GM19035 (cell line): ENCODE data around the gene PM20D2.

Experiments used
- ATAC-seq: cut with Tn5 transposase; IDR thresholded peaks from one replicate; pipeline ENCODE4 v1.9.1; 2021; ENCODE audit not compliant: unreplicated experiment

Gene PM20D2

DNA sequence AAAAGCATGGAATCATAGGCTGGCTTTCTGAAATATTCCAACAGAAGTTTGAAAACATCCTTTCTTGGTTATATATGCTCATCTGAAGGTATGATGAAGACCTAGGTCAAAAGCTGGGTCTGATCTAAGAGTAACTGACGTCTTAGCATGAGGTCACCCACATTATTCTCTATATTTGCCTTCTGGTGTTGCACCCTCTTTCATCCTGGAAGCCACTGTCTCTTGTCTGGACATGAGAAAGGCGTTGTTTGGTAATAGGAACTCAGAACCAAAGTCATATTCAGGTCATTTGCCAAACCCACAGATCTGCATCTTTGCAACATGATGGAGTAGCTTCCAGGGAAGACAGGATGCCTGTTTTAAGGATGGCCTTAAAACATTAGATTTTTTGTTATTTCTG lies 53.7 kb downstream of the PM20D2 start:
- no peak for ATAC-seq

DNA sequence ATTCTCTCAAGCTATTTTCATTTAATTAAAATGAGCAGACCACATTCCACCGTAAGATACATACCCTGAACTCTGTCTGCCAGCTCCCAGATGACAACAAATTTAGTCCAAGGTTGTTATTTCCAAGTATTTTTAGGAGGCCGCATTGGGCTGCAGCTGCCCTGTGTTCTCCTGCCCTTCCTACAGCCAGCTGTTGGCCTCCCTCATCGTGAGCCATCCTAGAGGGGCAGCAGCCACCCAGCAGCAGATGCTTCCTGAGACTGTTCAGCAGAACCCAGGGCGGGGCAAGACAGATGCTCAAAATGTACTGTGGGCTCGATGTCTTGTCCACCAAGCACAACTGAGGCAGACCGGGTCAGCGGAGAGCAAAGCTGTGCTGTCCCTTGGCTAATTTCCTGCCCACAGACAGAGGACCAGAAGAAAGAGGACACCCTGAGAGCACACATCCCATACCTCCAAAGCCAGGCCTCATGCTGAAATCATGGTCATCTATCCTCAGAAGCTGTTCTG lies 54.9 kb downstream of the PM20D2 start:
- no peak for ATAC-seq

DNA sequence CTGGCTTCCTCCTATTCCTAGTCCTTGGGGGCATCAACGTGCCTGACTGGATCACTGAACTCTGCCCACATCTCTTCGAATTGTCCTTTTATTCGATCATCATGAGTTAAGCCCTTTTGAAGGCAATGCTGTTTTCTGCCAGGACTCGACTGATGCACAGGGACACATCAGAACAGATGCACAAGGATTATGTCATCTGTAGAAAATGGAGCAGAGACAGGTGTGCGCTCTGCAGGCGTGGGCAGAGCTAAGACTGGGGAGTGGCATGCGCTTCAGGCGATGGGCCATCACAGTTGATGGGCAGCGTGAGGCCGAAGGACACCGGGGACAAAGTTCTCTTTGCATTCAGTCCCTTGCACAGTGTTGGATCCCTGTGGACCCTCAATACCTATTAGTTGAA lies 58.2 kb downstream of the PM20D2 start:
- ATAC-seq = no peak

DNA sequence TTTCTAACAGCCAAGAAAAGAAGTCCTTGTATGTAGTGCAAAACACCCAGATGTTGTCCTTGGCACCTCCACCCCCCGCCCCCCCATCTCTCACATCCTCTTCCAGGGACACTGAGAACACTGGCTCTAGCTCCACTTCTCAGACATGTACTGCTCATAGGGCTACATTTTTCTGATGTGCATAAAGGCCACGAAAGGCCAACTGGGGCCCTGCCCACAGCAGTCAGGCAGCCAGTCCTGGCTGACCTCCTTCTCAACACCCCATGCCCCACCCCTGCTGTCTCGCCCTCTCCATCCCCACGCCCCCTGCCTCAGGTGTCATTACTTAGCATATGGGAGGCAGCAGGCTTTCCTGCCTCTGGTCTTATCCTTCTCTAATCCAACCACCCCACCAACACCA lies 60.0 kb downstream of the PM20D2 start:
- ATAC-seq = no peak

DNA sequence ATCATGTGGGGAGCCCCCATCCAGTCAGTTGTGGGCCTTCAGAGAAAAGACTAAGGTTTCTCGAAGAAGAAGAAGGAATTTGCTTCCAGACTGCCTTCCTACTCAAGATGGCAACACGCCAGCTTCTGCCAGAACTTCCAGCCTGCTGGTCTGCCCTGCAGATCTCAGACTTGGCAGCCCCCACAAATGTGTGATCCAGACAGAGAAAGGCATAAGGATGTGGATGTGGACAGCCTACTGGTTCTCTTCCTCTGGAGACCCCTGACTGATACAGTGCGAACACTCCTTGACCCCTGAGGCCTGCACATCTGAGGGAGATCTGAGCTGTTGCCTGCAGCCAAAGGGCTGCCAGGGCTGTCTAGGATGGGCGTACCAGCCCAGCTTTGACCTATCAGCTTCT lies 62.7 kb downstream of the PM20D2 start:
- ATAC-seq = no peak

DNA sequence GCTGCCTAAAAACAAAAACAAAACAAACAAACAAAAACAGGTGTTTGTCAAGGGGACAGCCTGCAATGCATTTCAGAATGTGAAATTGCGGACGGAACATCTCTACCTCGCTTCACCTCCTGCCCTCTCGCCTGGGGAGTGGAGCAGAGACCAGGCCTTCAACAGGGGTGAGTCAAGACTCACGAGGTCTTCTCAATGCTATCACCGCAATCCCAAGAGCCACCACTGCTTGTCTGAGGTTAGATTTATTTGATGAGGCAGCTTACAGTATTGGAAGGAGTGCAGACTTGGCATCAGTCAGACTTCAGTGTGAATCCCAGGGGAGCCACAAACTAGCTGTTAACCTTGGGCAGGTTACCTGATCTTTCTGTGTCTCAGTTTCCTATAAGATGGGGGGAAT lies 63.6 kb downstream of the PM20D2 start:
- no peak for ATAC-seq

DNA sequence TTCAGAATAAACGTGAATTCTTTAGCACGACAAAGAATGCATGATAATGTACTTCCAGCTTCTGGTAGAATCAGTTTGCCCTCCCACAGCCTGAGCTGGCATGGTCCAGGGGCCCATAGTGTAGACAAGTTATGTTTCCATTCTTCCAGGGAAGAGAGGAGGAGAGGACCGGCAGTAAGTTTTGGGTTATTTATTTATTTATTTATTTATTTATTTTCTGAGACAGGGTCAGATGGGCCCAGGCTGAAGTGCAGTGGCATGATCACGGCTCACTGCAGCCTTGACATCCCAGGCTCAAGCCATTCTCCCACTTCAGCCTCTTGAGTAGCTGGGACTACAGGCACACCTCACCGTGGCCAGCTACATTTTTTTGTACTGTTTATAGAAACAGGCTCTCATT lies 66.6 kb downstream of the PM20D2 start:
- no peak for ATAC-seq

DNA sequence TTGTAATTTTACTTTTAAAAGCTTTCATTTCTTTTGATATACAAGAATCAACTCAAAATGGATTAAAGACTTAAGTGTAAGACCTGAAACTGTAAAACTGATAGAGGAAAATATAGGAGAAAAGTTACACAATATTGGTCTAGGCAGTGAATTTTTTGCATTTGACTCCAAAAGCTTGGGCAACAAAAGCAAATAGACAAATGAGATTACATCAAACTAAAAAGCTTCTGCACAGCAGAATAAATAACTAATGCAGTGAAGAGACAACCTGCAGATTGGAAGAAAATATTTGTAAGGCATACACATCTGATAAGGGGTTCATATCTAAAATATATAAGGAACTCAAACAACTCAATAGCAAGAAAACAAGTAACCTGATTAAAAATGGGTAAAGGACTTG lies 68.3 kb downstream of the PM20D2 start:
- no peak for ATAC-seq
